ENCODE data around the gene C8A. TPM values are rescaled to one million over a fixed set of nuclear protein-coding genes. Genes with fewer than 3 reads are reported as not detected.

The C8A gene
- total RNA-seq, 1 donor, result not detected

- Histone ChIP-seq H3K4me2 (ENCODE audit: insufficient read depth, low read length) (no peak overlapping the region), H2AFZ (ENCODE audit: low read length) (no peak overlapping the region), H3K79me2 (ENCODE audit: insufficient read depth, low read length) (no peaks in the 10 kb centered on the region), H3K36me3 (ENCODE audit: insufficient read depth, low read length) (no peaks in the 10 kb centered on the region), H3K4me1 (ENCODE audit: insufficient read depth, low read length) (no peaks in the 10 kb centered on the region), H4K20me1 (ENCODE audit: insufficient read depth, low read length) (no peaks in the 10 kb centered on the region), H3K4me3 (ENCODE audit: insufficient read depth, low read length) (no peak overlapping the region), H3K27ac (ENCODE audit: low read depth, low read length) (no peak overlapping the region), H3K27me3 (ENCODE audit: insufficient read depth, low read length) (no peaks in the 10 kb centered on the region), H3K9me3 (ENCODE audit: low read depth, low read length) (no peaks in the 10 kb centered on the region)
- TF ChIP-seq, protein P1, sequence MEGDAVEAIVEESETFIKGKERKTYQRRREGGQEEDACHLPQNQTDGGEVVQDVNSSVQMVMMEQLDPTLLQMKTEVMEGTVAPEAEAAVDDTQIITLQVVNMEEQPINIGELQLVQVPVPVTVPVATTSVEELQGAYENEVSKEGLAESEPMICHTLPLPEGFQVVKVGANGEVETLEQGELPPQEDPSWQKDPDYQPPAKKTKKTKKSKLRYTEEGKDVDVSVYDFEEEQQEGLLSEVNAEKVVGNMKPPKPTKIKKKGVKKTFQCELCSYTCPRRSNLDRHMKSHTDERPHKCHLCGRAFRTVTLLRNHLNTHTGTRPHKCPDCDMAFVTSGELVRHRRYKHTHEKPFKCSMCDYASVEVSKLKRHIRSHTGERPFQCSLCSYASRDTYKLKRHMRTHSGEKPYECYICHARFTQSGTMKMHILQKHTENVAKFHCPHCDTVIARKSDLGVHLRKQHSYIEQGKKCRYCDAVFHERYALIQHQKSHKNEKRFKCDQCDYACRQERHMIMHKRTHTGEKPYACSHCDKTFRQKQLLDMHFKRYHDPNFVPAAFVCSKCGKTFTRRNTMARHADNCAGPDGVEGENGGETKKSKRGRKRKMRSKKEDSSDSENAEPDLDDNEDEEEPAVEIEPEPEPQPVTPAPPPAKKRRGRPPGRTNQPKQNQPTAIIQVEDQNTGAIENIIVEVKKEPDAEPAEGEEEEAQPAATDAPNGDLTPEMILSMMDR (IDR thresholded peaks at IDR 0.05; ENCODE audit: extremely low read depth, low read depth, low read length), result no peak
- no peak for DNase-seq (ENCODE audit: insufficient read length, low spot score, missing footprints)
Measured at GRCh38 chr1:56912325-56912724, 57.7 kb downstream of the C8A start.

GRCh38 chr1:56915960-56916359 lies 61.4 kb downstream of the C8A start:
- Histone ChIP-seq H4K20me1 (ENCODE audit: insufficient read depth, low read length) (no peaks in the 10 kb centered on the region), H3K4me3 (ENCODE audit: insufficient read depth, low read length) (no peak overlapping the region), H3K9me3 (ENCODE audit: low read depth, low read length) (no peaks in the 10 kb centered on the region), H3K27ac (ENCODE audit: low read depth, low read length) (no peak overlapping the region), H3K4me1 (ENCODE audit: insufficient read depth, low read length) (no peaks in the 10 kb centered on the region), H3K27me3 (ENCODE audit: insufficient read depth, low read length) (no peaks in the 10 kb centered on the region), H3K36me3 (ENCODE audit: insufficient read depth, low read length) (no peaks in the 10 kb centered on the region), H2AFZ (ENCODE audit: low read length) (no peak overlapping the region), H3K4me2 (ENCODE audit: insufficient read depth, low read length) (no peak overlapping the region), H3K79me2 (ENCODE audit: insufficient read depth, low read length) (no peaks in the 10 kb centered on the region)
- TF ChIP-seq, protein P1 (IDR thresholded peaks at IDR 0.05; ENCODE audit: extremely low read depth, low read depth, low read length), result no peak
- DNase-seq (ENCODE audit: insufficient read length, low spot score, missing footprints), result no peak

DNA sequence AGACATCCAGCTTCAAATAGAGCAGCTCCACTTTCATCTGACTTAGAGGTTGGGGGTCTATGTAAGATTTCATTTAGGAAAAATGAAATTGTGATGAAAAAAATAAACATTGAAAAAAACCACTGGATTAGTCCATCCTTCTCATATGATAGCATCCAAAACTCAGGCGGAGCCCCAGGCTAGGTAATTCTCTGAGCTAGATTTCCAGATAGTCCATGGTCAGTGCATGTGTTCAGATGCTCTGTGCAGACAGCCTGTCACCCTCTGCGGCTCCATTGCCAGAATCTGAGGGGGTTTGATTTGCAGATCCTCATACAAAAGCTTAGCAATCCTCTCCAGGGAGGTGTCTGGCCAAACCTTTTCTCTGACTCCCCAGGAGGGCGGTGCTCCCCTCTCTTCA lies 62.0 kb downstream of the C8A start:
- Histone ChIP-seq H3K36me3 (ENCODE audit: insufficient read depth, low read length) (no peaks in the 10 kb centered on the region), H4K20me1 (ENCODE audit: insufficient read depth, low read length) (no peaks in the 10 kb centered on the region)

GRCh38 chr1:56917356-56917755 lies 62.8 kb downstream of the C8A start:
- no peak for DNase-seq (ENCODE audit: insufficient read length, low spot score, missing footprints)
- H3K27ac ChIP-seq (ENCODE audit: low read depth, low read length), result no peak overlapping the region
- H3K4me1 ChIP-seq (ENCODE audit: insufficient read depth, low read length), result no peaks in the 10 kb centered on the region
- no peak overlapping the region for H2AFZ ChIP-seq (ENCODE audit: low read length)
- no peaks in the 10 kb centered on the region for H3K27me3 ChIP-seq (ENCODE audit: insufficient read depth, low read length)
- H3K9me3 ChIP-seq (ENCODE audit: low read depth, low read length), result no peaks in the 10 kb centered on the region
- TF ChIP-seq, protein P1 (IDR thresholded peaks at IDR 0.05; ENCODE audit: extremely low read depth, low read depth, low read length), result no peak
- no peaks in the 10 kb centered on the region for H3K79me2 ChIP-seq (ENCODE audit: insufficient read depth, low read length)
- H3K36me3 ChIP-seq (ENCODE audit: insufficient read depth, low read length), result no peaks in the 10 kb centered on the region
- no peak overlapping the region for H3K4me2 ChIP-seq (ENCODE audit: insufficient read depth, low read length)
- no peak overlapping the region for H3K4me3 ChIP-seq (ENCODE audit: insufficient read depth, low read length)
- H4K20me1 ChIP-seq (ENCODE audit: insufficient read depth, low read length), result no peaks in the 10 kb centered on the region

More for the DNA sequence above, 62.0 kb downstream of the C8A start:
- Histone ChIP-seq H3K79me2 (ENCODE audit: insufficient read depth, low read length) (no peaks in the 10 kb centered on the region), H3K9me3 (ENCODE audit: low read depth, low read length) (no peaks in the 10 kb centered on the region), H3K27ac (ENCODE audit: low read depth, low read length) (no peak overlapping the region), H3K4me1 (ENCODE audit: insufficient read depth, low read length) (no peaks in the 10 kb centered on the region), H3K4me3 (ENCODE audit: insufficient read depth, low read length) (no peak overlapping the region), H3K4me2 (ENCODE audit: insufficient read depth, low read length) (no peak overlapping the region), H3K27me3 (ENCODE audit: insufficient read depth, low read length) (no peaks in the 10 kb centered on the region), H2AFZ (ENCODE audit: low read length) (no peak overlapping the region)
- DNase-seq (ENCODE audit: insufficient read length, low spot score, missing footprints), result no peak
- TF ChIP-seq, protein P1 (IDR thresholded peaks at IDR 0.05; ENCODE audit: extremely low read depth, low read depth, low read length), result no peak
